Measurements from ENCODE around the gene MAOB. TPM values are rescaled to one million over a fixed set of nuclear protein-coding genes. Genes with fewer than 3 reads are reported as not detected.

Gene MAOB
- polyA plus RNA-seq, 3 donors = not detected

- H3K4me3 Mint-ChIP-seq = no peak overlapping the region
- Histone ChIP-seq H4K20me1 (ENCODE audit: insufficient read depth, low read length) (no peaks in the 10 kb centered on the region), H3K4me1 (ENCODE audit: control insufficient read depth in 1 of 2, insufficient read depth in 2 of 2, low read length in 2 of 2) (no peaks in the 10 kb centered on the region), H3K4me3 (replicated peaks in 1 of 3; ENCODE audit: low read depth in 2 of 3, low read length in 3 of 3) (no peak overlapping the region), H3K79me2 (ENCODE audit: insufficient read depth, low read length) (no peaks in the 10 kb centered on the region), H3K4me2 (replicated peaks; ENCODE audit: extremely low read depth, low read length, poor library complexity, severe bottlenecking) (no peak overlapping the region), H3K36me3 (replicated peaks in 1 of 2; ENCODE audit: control insufficient read depth in 1 of 2, insufficient read depth in 2 of 2, low read length in 2 of 2) (no peaks in the 10 kb centered on the region), H3K9me3 (replicated peaks in 1 of 2; ENCODE audit: control insufficient read depth in 1 of 2, insufficient read depth in 1 of 2, low read length in 2 of 2) (peaks cover 30 to 44% of the 10 kb centered on the region in 2 donors), H3K27me3 (ENCODE audit: control insufficient read depth in 2 of 2, insufficient read depth in 2 of 2, low read length in 2 of 2) (no peaks in the 10 kb centered on the region), H2AFZ (ENCODE audit: insufficient read depth, low read depth, low read length, poor library complexity, severe bottlenecking) (no peak overlapping the region), H3K27ac (ENCODE audit: low read depth in 1 of 2, low read length in 2 of 2) (no peak overlapping the region), H3K9ac (ENCODE audit: insufficient read depth, low read length, poor library complexity, severe bottlenecking) (no peak overlapping the region)
- no peak for TF ChIP-seq CTCF (IDR thresholded peaks at IDR 0.05)
- H3K36me3 Mint-ChIP-seq = no peaks in the 10 kb centered on the region
- H3K27ac Mint-ChIP-seq = no peak overlapping the region
- no CpG with 5 or more reads among the region's 1 CpG for WGBS (ENCODE audit: insufficient coverage)
- H3K27me3 Mint-ChIP-seq (ENCODE audit: low read depth in 3 of 3) = no peaks in the 10 kb centered on the region
- intact Hi-C loops (cut with micrococcal nuclease) = no loop called here
- H3K4me1 Mint-ChIP-seq = no peaks in the 10 kb centered on the region
- DNase-seq = no peak
- peaks cover 0 to 11% (median 6%) of the 10 kb centered on the region in 7 donors for H3K9me3 Mint-ChIP-seq
These were observed 163.3 kb downstream of the MAOB start for GRCh38 chrX:43718956-43719355.

- Mint-ChIP-seq H3K4me1 (no peaks in the 10 kb centered on the region), H3K4me3 (no peak overlapping the region), H3K36me3 (no peaks in the 10 kb centered on the region), H3K9me3 (peaks cover 0 to 11% (median 6%) of the 10 kb centered on the region in 7 donors), H3K27ac (no peak overlapping the region), H3K27me3 (ENCODE audit: low read depth in 3 of 3) (no peaks in the 10 kb centered on the region)
- H3K4me2 ChIP-seq (replicated peaks; ENCODE audit: extremely low read depth, low read length, poor library complexity, severe bottlenecking) = no peak overlapping the region
- no peaks in the 10 kb centered on the region for H4K20me1 ChIP-seq (ENCODE audit: insufficient read depth, low read length)
- no peaks in the 10 kb centered on the region for H3K79me2 ChIP-seq (ENCODE audit: insufficient read depth, low read length)
- no peak overlapping the region for H3K27ac ChIP-seq (ENCODE audit: low read depth in 1 of 2, low read length in 2 of 2)
- WGBS (ENCODE audit: insufficient coverage) = 90% methylated on average over 6 of the region's 6 CpGs
- H3K9ac ChIP-seq (ENCODE audit: insufficient read depth, low read length, poor library complexity, severe bottlenecking) = no peak overlapping the region
- H3K9me3 ChIP-seq (replicated peaks in 1 of 2; ENCODE audit: control insufficient read depth in 1 of 2, insufficient read depth in 1 of 2, low read length in 2 of 2) = peaks cover 32 to 44% of the 10 kb centered on the region in 2 donors
- no peaks in the 10 kb centered on the region for H3K27me3 ChIP-seq (ENCODE audit: control insufficient read depth in 2 of 2, insufficient read depth in 2 of 2, low read length in 2 of 2)
- no peak for DNase-seq
- no peaks in the 10 kb centered on the region for H3K36me3 ChIP-seq (replicated peaks in 1 of 2; ENCODE audit: control insufficient read depth in 1 of 2, insufficient read depth in 2 of 2, low read length in 2 of 2)
- H3K4me3 ChIP-seq (replicated peaks in 1 of 3; ENCODE audit: low read depth in 2 of 3, low read length in 3 of 3) = no peak overlapping the region
- intact Hi-C loops (cut with micrococcal nuclease) = no loop called here
- H2AFZ ChIP-seq (ENCODE audit: insufficient read depth, low read depth, low read length, poor library complexity, severe bottlenecking) = no peak overlapping the region
- no peak for TF ChIP-seq CTCF (IDR thresholded peaks at IDR 0.05)
- no peaks in the 10 kb centered on the region for H3K4me1 ChIP-seq (ENCODE audit: control insufficient read depth in 1 of 2, insufficient read depth in 2 of 2, low read length in 2 of 2)
These were observed 163.7 kb downstream of the MAOB start for GRCh38 chrX:43718546-43718945.

Data from CD14-positive monocyte (primary cell).